GM23248 (cell line): Measurements from ENCODE around the gene NCK2.

Source experiments
- EZH2 ChIP-seq: fragments of 200-600 bp; sonication (generic); IDR thresholded peaks from 2 replicates; pipeline ENCODE4 v1.6.1; 2018; ENCODE audit warnings: antibody characterized with exemption, mild to moderate bottlenecking; ENCODE audit not compliant: insufficient read depth, poor library complexity, severe bottlenecking
- EZH2phosphoT487 ChIP-seq: fragments of 200-600 bp; sonication (generic); IDR thresholded peaks from 2 replicates; pipeline ENCODE4 v1.6.1; 2018; ENCODE audit warnings: antibody characterized with exemption, moderate library complexity, mild to moderate bottlenecking, low read depth; ENCODE audit not compliant: insufficient read depth

DNA sequence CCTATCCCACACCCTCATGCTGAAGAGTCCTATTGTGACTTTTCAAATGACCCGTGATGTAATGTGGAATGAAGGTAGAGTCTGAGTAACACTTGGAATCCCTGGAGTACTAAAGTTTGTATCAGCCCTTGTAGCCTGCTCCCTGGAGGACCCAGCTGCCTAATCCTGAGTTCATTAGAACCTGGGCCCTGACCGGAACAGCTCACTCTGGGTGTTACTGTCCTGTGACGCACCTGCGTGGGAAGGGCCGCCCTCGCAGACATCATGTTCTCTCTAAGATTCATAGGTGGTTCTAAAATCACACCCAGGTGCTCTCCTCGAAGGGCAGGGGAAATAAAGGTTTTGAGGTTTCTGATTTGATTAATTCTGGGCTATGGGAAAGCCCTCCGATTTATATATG is 62.3 kb downstream of the NCK2 start:
- TF ChIP-seq EZH2: no peak
- TF ChIP-seq EZH2phosphoT487: no peak
